WI38 (cell line): ENCODE measurements around the gene ASNS.

ENCODE experiments used
- H3K4me3 ChIP-seq: 2 replicates; pipeline ENCODE4 v1.5.1; 2011; ENCODE audit warnings: low read depth, mild to moderate bottlenecking, control low read depth, low read length
- TF ChIP-seq, protein P1 (sequence below): IDR thresholded peaks from 2 replicates; pipeline ENCODE4 v1.5.1; 2012; ENCODE audit warnings: low read depth, mild to moderate bottlenecking, control low read depth, low read length

ASNS gene

DNA sequence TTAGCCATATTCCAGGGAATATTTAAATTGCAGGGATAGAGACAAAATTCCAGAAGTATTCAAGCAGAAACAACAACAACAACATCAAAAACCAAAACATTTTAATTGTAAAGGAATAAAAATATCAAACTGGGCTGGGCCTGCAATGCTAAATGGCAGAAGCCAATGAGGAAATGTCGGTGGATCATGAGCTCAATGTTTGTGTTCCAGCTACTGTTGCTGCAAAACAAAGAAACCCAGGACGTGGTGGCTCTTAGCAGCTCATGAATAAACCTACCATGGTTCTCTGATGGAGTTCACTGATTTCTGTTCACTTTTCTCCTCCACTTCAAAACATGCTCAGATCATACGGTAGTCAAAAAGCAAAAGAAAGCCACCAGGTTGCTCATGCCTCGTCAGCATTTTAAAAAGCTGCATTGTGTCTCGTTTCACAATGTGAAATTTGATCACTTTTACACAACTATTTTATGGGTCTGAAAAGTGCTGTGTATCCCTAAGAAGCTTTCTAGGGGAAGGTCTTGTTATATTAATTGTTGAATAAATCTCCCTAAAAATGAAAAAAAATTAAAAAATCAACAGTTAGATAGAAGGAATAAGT is 54.0 kb downstream of the ASNS start:
- H3K4me3 ChIP-seq = no peak overlapping the region
- TF ChIP-seq, protein P1, sequence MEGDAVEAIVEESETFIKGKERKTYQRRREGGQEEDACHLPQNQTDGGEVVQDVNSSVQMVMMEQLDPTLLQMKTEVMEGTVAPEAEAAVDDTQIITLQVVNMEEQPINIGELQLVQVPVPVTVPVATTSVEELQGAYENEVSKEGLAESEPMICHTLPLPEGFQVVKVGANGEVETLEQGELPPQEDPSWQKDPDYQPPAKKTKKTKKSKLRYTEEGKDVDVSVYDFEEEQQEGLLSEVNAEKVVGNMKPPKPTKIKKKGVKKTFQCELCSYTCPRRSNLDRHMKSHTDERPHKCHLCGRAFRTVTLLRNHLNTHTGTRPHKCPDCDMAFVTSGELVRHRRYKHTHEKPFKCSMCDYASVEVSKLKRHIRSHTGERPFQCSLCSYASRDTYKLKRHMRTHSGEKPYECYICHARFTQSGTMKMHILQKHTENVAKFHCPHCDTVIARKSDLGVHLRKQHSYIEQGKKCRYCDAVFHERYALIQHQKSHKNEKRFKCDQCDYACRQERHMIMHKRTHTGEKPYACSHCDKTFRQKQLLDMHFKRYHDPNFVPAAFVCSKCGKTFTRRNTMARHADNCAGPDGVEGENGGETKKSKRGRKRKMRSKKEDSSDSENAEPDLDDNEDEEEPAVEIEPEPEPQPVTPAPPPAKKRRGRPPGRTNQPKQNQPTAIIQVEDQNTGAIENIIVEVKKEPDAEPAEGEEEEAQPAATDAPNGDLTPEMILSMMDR = no peak
